Measurements from ENCODE around the gene SLC30A4.

Gene SLC30A4

DNA sequence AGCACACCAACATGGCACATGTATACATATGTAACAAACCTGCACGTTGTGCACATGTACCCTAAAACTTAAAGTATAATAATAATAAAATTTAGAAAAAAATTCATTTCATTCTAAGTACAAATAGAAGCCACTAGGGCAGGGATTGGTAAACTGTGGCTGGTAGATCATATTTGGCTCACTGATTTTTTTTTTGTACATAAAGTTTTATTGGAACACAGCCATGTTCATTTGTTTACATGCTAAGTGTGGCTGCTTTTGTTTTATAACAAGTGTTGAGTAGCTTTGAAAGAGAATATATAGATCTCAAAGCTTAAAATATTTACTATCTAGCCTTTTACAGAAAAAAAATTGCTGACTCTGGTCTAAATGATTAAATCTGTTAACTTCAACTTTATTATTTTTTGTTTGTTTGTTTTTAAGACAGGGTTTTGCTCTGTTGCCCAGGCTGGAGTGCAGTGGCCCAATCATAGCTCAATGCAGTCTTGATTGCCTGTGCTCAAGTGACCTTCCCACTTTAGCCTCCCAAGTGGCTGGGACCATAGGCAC lies 32.8 kb downstream of the SLC30A4 start:
- DNase-seq (ENCODE audit: low read depth) = no peak
- no peak overlapping the region for H3K4me3 ChIP-seq (ENCODE audit: low read depth, low read length)
- TF ChIP-seq, protein P1, sequence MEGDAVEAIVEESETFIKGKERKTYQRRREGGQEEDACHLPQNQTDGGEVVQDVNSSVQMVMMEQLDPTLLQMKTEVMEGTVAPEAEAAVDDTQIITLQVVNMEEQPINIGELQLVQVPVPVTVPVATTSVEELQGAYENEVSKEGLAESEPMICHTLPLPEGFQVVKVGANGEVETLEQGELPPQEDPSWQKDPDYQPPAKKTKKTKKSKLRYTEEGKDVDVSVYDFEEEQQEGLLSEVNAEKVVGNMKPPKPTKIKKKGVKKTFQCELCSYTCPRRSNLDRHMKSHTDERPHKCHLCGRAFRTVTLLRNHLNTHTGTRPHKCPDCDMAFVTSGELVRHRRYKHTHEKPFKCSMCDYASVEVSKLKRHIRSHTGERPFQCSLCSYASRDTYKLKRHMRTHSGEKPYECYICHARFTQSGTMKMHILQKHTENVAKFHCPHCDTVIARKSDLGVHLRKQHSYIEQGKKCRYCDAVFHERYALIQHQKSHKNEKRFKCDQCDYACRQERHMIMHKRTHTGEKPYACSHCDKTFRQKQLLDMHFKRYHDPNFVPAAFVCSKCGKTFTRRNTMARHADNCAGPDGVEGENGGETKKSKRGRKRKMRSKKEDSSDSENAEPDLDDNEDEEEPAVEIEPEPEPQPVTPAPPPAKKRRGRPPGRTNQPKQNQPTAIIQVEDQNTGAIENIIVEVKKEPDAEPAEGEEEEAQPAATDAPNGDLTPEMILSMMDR (IDR thresholded peaks at IDR 0.05; ENCODE audit: insufficient read depth, low read depth, low read length, missing control alignments) = no peak

DNA sequence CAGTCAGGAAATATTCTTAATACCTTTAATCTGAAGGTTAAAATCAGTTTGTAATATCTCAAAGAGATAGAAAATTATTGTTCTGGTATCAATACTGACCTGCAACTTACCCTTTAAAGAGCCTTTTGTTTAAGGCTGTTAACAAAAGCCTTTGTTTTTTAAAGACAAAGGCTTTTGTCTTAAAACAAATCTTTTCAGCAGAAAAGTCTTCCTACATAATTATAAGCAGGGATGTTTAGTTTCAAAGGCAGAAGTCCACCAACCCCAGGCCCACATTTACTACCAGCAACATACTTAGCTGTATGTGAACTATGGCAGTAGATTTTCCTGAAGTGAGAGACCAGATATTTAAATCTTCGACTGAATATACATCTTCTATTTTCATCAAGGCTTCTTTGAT lies 36.2 kb downstream of the SLC30A4 start:
- no peak for DNase-seq (ENCODE audit: low read depth)
- no peak overlapping the region for H3K4me3 ChIP-seq (ENCODE audit: low read depth, low read length)
- TF ChIP-seq, protein P1 (IDR thresholded peaks at IDR 0.05; ENCODE audit: insufficient read depth, low read depth, low read length, missing control alignments) = no peak

DNA sequence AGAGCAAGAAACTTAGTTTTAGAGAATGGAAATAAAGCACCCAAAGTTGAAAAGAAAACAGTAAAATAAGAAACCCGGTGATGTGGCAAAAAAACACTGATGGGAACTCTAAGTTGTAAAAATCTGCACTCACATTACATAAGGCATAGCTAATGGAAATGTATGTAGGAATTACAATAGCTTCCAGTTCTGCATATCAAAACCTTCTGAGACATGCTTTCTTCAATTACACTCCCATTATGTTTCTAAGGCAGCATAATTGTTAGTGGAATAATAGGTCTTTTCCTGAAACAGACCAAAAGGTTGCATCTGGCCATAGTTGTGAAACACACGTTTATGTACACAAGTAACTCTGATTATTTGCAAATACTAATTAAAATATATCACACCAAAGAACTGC lies 41.4 kb downstream of the SLC30A4 start:
- DNase-seq (ENCODE audit: low read depth) = no peak
- no peak overlapping the region for H3K4me3 ChIP-seq (ENCODE audit: low read depth, low read length)
- TF ChIP-seq, protein P1 (IDR thresholded peaks at IDR 0.05; ENCODE audit: insufficient read depth, low read depth, low read length, missing control alignments) = no peak

DNA sequence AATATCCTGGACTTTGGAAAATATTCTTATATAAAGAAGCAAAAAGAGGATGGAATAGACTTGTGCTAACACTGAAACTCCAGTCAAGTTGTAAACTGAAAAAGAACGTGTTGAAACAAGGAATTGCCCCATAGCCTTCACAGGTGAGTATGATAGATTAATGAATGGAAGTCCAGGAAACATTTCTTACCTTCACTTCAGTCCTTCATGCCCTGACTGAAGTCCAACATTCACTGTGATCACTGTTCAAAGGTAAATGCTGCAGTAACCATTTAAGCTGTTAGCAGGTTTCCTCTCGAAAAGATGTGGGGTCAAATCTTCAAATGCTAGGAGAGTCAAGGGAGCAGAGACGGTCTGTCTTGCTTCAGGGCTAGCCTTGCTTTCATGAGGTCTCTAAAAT lies 46.1 kb downstream of the SLC30A4 start:
- no peak for DNase-seq (ENCODE audit: low read depth)
- TF ChIP-seq, protein P1 (IDR thresholded peaks at IDR 0.05; ENCODE audit: insufficient read depth, low read depth, low read length, missing control alignments) = no peak
- H3K4me3 ChIP-seq (ENCODE audit: low read depth, low read length) = no peak overlapping the region

DNA sequence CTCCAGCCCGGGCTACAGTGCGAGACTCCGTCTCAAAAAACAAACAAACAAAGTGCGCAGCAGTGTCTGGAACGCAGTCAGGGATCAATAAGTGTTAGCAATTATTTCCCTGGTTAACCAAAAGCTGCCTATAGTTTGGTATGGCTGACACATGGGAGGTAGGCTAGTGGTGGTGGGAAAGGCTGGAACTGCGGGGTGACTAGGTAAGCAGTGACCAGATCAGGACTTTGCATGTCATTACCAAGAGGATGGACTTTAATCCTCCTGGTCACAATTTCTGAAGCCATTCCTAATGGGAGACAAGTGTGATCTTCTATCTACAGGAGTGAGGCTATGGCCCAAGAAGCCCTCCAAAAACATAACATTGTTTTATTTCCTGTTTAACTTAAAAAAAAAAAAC lies 47.8 kb downstream of the SLC30A4 start:
- no peak overlapping the region for H3K4me3 ChIP-seq (ENCODE audit: low read depth, low read length)
- DNase-seq (ENCODE audit: low read depth) = no peak
- TF ChIP-seq, protein P1 (IDR thresholded peaks at IDR 0.05; ENCODE audit: insufficient read depth, low read depth, low read length, missing control alignments) = no peak

DNA sequence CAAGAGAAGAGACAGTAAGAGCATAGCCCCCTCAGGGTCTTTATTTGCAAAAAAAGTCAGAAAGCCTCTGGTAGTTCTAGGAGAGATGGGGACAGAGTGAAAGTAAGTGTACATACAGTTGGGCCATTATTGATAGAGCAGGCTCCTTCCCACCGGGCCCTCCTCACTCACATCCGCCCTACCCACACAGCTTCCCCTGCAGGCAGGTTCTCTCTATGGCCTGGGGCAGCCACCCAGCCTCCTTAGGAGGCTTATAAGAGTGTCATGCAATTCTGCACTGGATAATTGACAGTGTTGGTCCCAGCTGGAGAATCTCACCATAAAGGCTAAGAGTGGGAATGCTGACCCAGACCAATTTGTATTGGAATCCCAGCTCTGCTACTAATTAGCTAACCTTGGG lies 49.5 kb downstream of the SLC30A4 start:
- TF ChIP-seq, protein P1 (IDR thresholded peaks at IDR 0.05; ENCODE audit: insufficient read depth, low read depth, low read length, missing control alignments) = no peak
- H3K4me3 ChIP-seq (ENCODE audit: low read depth, low read length) = no peak overlapping the region
- no peak for DNase-seq (ENCODE audit: low read depth)

DNA sequence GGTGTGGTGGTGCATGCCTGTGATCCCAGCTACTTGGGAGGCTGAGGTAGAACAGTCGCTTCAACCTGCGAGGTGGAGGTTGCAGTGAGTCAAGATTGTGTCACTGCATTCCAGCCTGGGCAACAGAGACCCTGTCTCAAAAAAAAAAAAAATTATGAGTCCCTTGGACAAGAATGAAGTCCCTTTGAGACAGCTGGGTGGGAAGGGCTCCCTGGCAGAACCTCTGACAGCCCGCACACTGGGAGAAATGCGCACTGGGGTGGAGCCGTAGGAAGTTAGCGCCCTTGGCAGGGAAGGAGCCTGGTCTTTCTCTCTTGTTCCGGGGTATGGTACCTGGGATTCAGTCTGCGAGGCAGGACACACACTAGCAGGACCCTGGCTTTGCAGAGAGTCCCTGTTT lies 51.4 kb downstream of the SLC30A4 start:
- TF ChIP-seq, protein P1 (IDR thresholded peaks at IDR 0.05; ENCODE audit: insufficient read depth, low read depth, low read length, missing control alignments) = no peak

More for the DNA sequence above, 51.4 kb downstream of the SLC30A4 start:
- no peak overlapping the region for H3K4me3 ChIP-seq (ENCODE audit: low read depth, low read length)
- no peak for DNase-seq (ENCODE audit: low read depth)
